ENCODE measurements around the gene PRKAG2. TPM values are rescaled to one million over a fixed set of nuclear protein-coding genes. Genes with fewer than 3 reads are reported as not detected.

Gene PRKAG2
- total RNA-seq, 1 donor from 2014 or later, result 13.5 TPM

DNA sequence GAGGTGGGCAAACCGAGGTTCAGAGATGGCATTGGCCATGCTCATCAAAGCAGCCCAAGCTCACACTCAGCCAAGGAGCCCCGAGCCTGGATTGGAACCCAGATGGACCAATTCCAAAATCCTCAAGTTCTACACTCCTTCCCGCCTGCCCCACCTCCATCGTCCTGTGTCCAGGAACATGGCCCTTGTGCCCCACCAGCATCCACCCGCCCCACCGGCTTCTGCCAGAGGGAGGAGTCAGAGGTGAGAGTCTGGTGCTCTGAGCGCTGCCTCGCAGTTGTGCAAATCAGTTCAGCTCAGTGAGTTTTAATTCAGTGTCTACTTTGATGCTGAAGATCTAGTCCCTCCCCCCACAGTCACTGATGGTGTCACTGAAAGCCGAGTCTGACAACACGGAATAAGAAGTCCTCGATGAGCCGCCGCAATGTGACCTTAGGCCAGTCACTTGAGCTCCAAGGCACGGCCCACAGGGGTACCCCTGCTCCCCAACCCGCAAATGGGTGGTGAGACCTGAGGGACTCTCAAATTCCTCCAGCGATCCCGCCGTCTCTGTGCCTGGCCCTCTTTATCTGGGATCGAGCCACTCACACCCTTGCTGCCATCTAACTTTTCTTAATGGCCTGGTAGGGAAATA is 26.3 kb downstream of the PRKAG2 start:
- no peak for DNase-seq (ENCODE audit: extremely low spot score, unreplicated experiment)
- Mint-ChIP-seq H3K9me3 (ENCODE audit: unreplicated experiment) (no peaks in the 10 kb centered on the region), H3K4me3 (ENCODE audit: unreplicated experiment) (no peak overlapping the region), H3K4me1 (ENCODE audit: unreplicated experiment) (no peaks in the 10 kb centered on the region), H3K27me3 (ENCODE audit: unreplicated experiment) (peaks cover 12% of the 10 kb centered on the region), H3K36me3 (ENCODE audit: unreplicated experiment) (no peaks in the 10 kb centered on the region), H3K27ac (ENCODE audit: unreplicated experiment) (no peak overlapping the region)
- TF ChIP-seq, protein P1, sequence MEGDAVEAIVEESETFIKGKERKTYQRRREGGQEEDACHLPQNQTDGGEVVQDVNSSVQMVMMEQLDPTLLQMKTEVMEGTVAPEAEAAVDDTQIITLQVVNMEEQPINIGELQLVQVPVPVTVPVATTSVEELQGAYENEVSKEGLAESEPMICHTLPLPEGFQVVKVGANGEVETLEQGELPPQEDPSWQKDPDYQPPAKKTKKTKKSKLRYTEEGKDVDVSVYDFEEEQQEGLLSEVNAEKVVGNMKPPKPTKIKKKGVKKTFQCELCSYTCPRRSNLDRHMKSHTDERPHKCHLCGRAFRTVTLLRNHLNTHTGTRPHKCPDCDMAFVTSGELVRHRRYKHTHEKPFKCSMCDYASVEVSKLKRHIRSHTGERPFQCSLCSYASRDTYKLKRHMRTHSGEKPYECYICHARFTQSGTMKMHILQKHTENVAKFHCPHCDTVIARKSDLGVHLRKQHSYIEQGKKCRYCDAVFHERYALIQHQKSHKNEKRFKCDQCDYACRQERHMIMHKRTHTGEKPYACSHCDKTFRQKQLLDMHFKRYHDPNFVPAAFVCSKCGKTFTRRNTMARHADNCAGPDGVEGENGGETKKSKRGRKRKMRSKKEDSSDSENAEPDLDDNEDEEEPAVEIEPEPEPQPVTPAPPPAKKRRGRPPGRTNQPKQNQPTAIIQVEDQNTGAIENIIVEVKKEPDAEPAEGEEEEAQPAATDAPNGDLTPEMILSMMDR (IDR thresholded peaks at IDR 0.05), result no peak

DNA sequence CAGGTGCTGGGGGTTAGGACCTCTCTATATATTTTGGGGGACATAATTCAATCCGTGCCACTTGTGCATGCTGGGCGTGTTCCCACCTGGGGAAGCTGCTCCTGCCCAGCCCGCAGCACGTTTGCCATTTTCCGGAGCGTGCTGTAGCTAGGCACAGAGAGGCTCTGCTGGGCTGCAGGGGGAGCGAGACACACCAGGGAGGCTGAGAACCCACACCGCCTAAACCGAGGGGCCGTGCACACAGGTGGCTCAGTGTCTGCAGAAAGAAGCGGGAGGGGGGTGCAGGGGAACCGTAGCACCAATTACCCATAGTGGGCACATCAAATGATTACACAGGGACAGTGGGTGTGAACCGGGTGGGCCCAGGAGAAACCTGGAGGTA is 27.0 kb downstream of the PRKAG2 start:
- Mint-ChIP-seq H3K36me3 (ENCODE audit: unreplicated experiment) (no peaks in the 10 kb centered on the region), H3K4me3 (ENCODE audit: unreplicated experiment) (no peak overlapping the region), H3K27me3 (ENCODE audit: unreplicated experiment) (peaks cover 12% of the 10 kb centered on the region), H3K9me3 (ENCODE audit: unreplicated experiment) (no peaks in the 10 kb centered on the region), H3K27ac (ENCODE audit: unreplicated experiment) (no peak overlapping the region), H3K4me1 (ENCODE audit: unreplicated experiment) (peaks cover 3% of the 10 kb centered on the region)
- DNase-seq (ENCODE audit: extremely low spot score, unreplicated experiment), result no peak
- TF ChIP-seq, protein P1 (IDR thresholded peaks at IDR 0.05), result no peak

DNA sequence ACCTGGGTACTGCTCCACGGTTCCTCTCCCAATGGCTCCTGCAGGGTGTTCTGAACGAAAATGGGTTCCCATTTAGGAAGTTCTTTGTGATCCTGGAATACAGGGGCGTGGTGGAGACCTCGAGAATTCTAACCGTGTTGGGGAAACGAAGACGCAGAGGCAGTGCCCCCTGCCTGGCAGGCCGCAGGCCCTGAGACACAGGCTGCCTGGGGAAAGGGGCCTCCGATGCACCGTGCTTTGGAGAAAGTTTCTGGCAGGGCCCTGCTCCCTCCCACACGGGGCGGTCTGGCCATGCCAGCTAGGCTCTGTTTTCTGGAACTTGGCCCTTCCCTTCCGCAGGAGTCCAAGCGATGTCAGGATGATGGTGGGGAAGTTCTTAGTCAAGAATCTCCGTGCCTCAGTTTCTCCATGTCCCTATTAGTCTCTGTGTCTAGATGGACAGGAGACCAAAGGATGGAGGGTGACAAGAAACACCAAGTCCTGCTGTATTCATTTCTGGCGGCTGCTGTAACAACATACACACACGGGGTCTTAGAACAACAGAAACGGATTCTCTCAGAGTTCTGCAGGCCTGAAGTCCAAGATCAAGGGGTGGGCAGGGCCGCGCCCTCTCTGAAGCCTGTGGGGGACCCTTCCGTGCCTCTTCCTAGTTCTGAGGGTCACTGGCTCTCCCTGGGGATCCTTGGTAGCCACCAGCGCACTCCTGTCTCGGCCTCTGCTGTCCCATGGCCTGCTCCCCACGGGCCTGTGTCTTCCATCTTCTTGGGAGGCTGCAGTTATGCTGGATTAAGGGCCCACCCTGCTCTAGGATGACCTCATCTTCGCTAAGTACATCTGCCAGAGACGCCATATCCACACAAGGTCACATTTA is 27.7 kb downstream of the PRKAG2 start:
- H3K9me3 Mint-ChIP-seq (ENCODE audit: unreplicated experiment), result no peaks in the 10 kb centered on the region
- H3K36me3 Mint-ChIP-seq (ENCODE audit: unreplicated experiment), result no peaks in the 10 kb centered on the region
- H3K27ac Mint-ChIP-seq (ENCODE audit: unreplicated experiment), result no peak overlapping the region
- TF ChIP-seq, protein P1 (IDR thresholded peaks at IDR 0.05), result no peak
- H3K4me1 Mint-ChIP-seq (ENCODE audit: unreplicated experiment), result peaks cover 9% of the 10 kb centered on the region
- DNase-seq (ENCODE audit: extremely low spot score, unreplicated experiment), result no peak
- H3K4me3 Mint-ChIP-seq (ENCODE audit: unreplicated experiment), result no peak overlapping the region
- H3K27me3 Mint-ChIP-seq (ENCODE audit: unreplicated experiment), result peaks cover 11% of the 10 kb centered on the region

DNA sequence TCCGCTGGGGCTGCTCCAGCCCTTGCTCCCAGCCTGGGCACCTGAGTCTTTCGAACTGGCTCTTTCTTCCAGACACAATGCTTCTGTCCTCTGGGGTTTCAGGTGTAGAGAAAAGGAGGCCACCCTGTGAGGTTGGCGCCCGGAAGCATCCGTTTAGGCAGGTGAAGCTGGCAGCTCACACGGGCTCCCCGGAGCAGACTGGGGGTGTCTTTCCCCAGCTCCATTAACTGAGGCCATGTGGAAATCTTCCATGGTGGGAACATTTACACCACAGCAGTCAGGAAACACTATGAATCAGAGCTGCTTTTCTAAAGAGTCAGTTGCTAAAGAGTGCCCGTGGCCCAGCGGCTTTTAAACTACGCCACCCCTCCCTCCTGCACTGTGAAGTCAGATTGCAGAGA is 29.2 kb downstream of the PRKAG2 start:
- peaks cover 4% of the 10 kb centered on the region for H3K27me3 Mint-ChIP-seq (ENCODE audit: unreplicated experiment)
- no peak overlapping the region for H3K27ac Mint-ChIP-seq (ENCODE audit: unreplicated experiment)
- H3K4me3 Mint-ChIP-seq (ENCODE audit: unreplicated experiment), result no peak overlapping the region
- H3K9me3 Mint-ChIP-seq (ENCODE audit: unreplicated experiment), result no peaks in the 10 kb centered on the region
- TF ChIP-seq, protein P1 (IDR thresholded peaks at IDR 0.05), result no peak
- H3K36me3 Mint-ChIP-seq (ENCODE audit: unreplicated experiment), result no peaks in the 10 kb centered on the region
- DNase-seq (ENCODE audit: extremely low spot score, unreplicated experiment), result no peak
- peaks cover 16% of the 10 kb centered on the region for H3K4me1 Mint-ChIP-seq (ENCODE audit: unreplicated experiment)

DNA sequence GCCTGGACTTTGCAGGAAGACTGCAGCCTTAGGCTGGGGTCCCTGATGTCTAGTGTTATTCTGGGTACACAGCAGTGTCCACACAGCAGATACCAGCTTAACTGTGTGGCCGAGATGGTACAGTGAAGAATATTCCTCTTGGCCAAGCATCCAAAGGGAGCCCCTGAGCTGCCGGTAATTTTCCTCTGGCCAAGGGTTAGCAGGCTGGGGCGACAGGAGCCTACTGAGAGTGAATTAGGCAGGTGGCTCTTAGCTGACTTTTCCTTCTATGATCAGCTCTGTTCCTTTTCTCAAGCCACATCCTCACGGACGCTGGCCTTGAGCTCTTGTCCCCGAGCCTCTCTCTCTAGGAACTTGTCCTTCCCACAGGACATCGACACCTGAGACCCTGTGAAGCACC is 29.8 kb downstream of the PRKAG2 start:
- TF ChIP-seq, protein P1 (IDR thresholded peaks at IDR 0.05), result no peak
- Mint-ChIP-seq H3K27ac (ENCODE audit: unreplicated experiment) (no peak overlapping the region), H3K4me3 (ENCODE audit: unreplicated experiment) (no peak overlapping the region), H3K9me3 (ENCODE audit: unreplicated experiment) (no peaks in the 10 kb centered on the region), H3K36me3 (ENCODE audit: unreplicated experiment) (no peaks in the 10 kb centered on the region), H3K4me1 (ENCODE audit: unreplicated experiment) (peaks cover 16% of the 10 kb centered on the region), H3K27me3 (ENCODE audit: unreplicated experiment) (peaks cover 4% of the 10 kb centered on the region)
- DNase-seq (ENCODE audit: extremely low spot score, unreplicated experiment), result no peak
